Measurements from ENCODE around the gene PLEKHH1.

- no peak for TF ChIP-seq CTCF (IDR thresholded peaks at IDR 0.05)
- no peak for TF ChIP-seq POLR2A (IDR thresholded peaks at IDR 0.05)
These were observed 29.7 kb downstream of the PLEKHH1 start for GRCh38 chr14:67562776-67563150.

Data from testis (tissue), 2 donors.